Measurements from ENCODE around the gene ITGA4.

The ITGA4 gene

GRCh38 chr2:181458871-181459270, 1.7 kb downstream of the ITGA4 start:
- no peak for DNase-seq (ENCODE audit: low spot score)

DNA sequence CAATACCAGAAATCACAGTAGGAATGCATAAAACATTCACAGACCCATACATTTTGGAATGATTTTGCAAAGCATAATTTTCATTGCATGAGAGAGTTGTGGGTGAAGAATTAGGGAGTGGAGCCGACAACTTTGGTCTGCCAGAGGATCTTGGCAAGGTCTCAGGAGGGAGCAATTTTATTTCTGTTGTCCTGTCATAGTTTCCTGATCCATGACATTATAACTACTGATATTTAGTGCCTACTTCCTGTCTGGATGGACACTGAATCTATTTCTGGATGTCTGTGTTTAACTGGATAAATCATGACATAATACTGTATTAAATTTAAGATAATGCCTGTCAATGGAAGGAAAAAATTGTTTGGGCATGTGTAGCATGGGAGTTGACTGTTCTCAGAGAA, 2.4 kb downstream of the ITGA4 start:
- DNase-seq (ENCODE audit: low spot score): peak; percentile 15

- DNase-seq (ENCODE audit: low spot score): no peak
These were observed 4.1 kb downstream of the ITGA4 start for GRCh38 chr2:181461056-181461997.

GRCh38 chr2:181462033-181462432, 4.8 kb downstream of the ITGA4 start:
- no peak for DNase-seq (ENCODE audit: low spot score)

GRCh38 chr2:181463588-181463987, 6.4 kb downstream of the ITGA4 start:
- DNase-seq (ENCODE audit: low spot score): no peak

DNA sequence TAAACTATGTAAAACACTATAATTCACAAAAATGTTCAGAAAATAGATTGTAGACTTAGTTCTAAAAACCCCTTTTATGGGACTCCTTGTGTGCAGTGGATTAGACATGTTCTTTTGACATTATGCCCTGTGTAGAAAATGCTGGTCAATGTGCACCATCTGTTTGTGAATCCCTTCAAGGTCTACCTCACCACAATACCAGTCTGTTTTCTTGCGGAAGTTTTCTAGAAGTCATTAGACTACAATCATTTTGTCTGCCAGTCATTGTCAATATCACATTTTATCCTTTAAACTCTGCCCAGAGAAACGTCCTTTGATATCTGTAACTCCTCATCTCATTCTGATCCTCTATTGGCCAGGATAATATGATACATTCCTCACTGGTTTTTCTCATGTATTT, 7.8 kb downstream of the ITGA4 start:
- DNase-seq (ENCODE audit: low spot score): no peak

DNA sequence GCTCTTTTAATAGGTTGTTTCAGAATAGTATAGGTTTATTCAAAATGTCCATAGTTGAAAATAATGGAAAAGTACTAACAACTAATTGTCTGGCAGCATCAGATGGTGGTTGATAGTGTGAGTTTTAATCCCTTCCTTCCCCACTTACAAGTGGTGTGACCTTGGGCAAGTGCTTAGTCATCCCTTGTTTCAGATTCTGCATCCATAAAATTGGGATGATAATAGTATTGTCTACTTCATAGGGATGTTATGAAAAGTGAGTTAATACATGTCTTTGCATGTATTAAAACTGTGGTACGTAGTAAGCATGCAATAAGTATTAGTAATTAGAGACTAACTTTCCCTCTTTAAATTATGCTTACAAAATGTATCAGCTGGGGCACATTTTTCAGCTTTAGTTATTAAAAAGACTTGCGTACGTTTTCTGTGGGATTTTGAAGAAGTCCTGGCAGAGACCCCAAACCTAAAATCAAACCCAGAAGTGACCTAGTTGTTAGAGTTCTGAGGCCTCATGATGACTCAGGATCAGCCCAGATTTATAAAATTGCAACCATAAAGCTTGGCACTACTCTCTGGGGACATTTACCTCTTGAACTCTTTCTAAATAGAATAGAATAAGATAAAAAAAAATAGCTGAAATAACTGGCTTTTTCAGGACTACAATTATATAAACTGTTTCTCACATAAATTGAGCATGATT, 8.6 kb downstream of the ITGA4 start:
- DNase-seq (ENCODE audit: low spot score): peak; percentile 58

DNA sequence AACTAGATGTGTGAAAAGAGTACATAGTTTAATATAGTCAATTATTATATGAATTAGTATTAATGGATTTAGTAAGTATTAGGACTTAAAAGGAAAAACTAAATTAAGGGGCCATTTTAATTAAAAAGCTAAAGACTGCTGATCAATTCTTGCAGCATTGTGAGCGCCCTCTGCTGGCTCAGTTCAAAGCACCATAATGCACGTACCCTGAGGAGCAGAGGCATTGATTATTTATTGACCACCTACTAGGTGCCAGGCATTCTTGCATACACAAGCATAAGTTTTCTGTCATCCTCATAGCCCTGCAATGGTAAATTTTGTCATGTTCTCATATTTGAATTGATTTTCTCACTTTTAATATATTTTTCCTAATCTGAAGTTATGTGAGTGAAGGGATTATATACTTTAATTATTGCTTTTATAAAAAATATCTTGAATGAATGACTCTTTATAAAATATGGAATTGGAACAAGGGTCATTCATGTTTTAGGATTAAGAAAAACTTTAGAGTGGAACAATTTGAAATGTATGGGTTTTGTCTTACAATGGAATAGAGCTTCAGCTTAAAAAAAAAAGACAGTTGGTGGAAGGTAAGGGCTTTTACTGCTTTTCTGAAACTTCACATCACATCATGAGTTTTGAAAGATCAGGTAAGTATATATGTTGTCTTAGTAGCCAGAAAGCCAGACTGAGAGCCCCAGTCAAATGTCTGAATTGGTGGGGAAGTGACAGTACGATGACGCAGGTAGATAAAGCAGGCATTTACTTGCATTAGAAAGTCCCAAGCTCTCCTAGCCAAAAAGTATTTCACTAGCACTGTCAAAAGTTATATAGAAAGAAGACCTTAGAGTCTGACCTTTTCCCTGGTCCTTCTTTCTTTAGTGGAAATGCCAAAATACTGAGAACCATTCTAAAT, 9.7 kb downstream of the ITGA4 start:
- DNase-seq (ENCODE audit: low spot score): peak; percentile 15

GRCh38 chr2:181467966-181468707, 11.0 kb downstream of the ITGA4 start:
- DNase-seq (ENCODE audit: low spot score): no peak

DNA sequence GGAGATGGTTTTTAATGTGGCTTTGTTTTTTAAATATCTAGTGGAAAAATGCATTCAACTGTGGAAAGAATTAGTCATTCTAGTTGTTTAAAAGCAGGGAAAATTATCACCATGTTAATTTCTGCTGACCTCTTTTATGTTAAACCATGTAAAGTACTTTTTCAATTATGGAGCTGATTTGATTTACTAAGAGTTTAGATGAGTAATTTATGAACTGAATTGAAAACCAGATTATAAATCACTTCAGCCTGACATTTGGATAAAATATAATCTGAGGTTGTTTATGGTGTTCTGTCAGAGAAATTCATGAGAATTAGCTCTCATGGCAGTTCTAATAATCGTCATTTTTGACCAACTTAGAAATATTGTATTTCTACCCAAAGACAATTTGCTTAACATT, 11.6 kb downstream of the ITGA4 start:
- no peak for DNase-seq (ENCODE audit: low spot score)

DNA sequence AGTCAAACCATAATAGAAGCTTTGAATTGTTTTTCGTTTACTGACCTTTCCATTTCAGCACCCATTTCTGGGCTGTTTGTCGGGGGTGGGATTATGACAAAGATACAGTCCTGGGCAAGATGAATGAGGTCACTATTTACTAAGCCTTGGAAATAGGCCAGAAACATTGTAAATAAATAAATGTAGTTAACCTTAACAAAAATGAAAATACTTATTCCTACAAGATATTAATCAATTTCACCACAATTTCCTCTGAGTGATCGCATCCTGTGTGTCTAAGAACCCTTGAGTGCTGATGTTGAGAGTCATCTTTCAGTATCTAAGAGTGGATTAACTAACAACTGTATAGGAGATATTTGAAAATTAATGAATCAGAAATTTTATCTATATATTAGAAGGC, 14.0 kb downstream of the ITGA4 start:
- no peak for DNase-seq (ENCODE audit: low spot score)

DNA sequence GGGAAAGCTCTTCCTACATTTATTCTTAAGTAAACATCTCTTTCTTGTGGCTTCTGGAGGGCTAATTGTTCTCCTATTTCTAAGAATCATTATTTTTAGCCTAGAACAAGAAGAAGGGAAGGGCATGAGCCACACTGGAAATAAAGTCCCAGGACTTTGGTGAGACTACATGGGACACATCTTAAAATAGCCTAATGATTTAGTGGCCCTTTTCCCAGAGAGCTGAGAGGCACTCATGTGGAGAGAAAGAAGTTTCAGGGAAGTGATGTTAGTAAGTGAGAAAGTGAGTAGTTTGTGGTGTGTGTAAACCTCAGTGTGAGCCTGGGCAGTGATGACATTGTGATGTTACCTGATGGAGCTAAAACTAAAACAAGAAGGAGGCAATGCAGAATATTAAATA, 14.6 kb downstream of the ITGA4 start:
- no peak for DNase-seq (ENCODE audit: low spot score)

GRCh38 chr2:181472990-181473389, 15.8 kb downstream of the ITGA4 start:
- DNase-seq (ENCODE audit: low spot score): no peak

- no peak for DNase-seq (ENCODE audit: low spot score)
These were observed 17.2 kb downstream of the ITGA4 start for GRCh38 chr2:181474222-181474881.

- no peak for DNase-seq (ENCODE audit: low spot score)
These were observed 26.0 kb downstream of the ITGA4 start for GRCh38 chr2:181483211-181483610.

DNA sequence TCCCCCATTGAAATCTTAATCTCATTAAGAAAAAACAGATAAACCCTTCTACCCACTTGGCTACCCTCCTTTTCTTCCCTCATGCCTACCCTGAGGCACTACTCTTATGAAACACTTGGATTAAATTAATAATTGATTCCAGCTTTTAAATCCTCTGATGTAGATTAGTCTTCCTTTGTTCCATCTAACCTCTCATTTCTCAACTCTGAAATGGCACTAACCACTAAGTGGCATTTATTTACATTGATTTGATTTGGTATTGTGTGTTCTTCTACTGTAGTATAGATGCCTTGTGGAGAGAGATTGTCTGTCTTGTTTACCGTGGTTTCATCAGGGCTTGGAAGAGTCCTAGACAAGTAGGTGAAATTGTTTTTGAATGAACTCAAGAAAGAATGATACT, 26.7 kb downstream of the ITGA4 start:
- DNase-seq (ENCODE audit: low spot score): no peak

DNA sequence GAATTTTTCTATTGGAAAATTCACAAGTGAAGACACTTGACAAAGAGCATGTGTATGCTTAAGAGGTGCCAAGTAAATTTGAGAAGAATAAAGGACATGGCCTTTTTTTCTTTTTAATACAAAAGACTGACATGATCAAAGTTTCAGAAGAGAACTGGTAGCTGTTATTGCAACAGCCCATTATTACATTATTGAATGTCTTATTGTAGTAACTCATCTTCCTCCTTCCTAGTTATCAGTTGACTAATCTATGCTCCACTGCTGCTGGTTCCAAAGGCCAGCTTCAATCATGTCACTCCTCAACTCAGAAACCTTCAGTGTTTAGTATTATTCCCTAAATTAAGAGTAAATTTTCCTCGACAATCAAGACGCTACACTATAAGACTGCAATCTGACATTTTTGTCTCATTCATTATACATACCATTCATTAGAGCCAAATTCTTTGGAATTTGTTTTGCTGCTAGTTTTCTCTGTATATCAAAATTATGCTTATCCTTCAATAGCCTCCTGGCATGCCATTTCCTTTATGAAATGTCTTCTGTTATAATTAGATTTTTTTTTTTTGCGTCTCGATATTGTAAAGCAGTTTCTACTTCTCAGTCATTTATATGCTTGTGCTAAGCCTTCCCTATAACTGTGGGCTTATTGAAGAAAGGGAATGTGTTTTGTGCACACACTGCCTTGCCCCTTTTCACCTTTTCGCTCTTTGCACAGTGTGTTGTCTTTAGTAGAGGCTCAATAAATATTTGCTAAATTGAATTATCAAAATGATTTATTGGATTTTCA, 27.9 kb downstream of the ITGA4 start:
- no peak for DNase-seq (ENCODE audit: low spot score)

DNA sequence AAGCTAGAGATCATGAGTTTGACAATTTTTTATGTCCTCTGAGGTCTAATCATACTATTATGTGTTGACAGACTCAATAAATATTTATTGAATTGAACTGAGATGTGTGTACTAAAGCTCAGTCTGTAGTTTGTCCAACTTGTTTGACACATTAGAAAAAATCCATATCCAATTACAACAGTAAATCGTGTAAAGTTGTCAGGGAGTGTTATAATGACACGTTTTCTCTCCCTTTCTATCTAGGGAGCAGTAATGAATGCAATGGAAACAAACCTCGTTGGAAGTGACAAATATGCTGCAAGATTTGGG, 28.4 kb downstream of the ITGA4 start:
- no peak for DNase-seq (ENCODE audit: low spot score)

DNA sequence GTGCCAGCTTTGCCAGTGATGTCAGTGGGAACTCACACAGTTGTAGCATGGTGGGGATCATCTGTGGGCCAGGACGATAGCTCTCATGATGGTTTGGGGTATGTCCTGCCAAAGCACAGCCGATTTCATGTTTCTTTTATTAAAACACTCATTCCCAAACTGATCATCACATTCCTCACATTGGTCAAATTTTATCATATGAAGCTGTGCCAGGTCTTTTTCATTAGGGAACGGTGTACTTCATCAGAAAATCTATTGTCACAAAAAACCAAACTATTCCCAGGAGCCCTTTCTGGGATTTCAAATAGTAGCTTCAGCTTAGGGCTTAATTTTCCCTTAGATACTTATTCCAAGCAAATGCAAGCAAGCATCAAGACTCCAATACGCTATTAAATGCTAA, 42.0 kb downstream of the ITGA4 start:
- no peak for DNase-seq (ENCODE audit: low spot score)

GRCh38 chr2:181500201-181500600, 43.0 kb downstream of the ITGA4 start:
- DNase-seq (ENCODE audit: low spot score): no peak

All from AG20443 (cell line).